HFFc6 (cell line): Measurements from ENCODE around the gene NEB. TPM values are rescaled to one million over a fixed set of nuclear protein-coding genes. Genes with fewer than 3 reads are reported as not detected.

Experiments used
- DNase-seq: peaks from one replicate; pipeline ENCODE4 v3.0.0-alpha.2; 2018
- H3K27ac Mint-ChIP-seq: 2 replicates; pipeline ENCODE4 v1.8.0; 2020; ENCODE audit warnings: mild to moderate bottlenecking, mixed read lengths
- H3K27me3 Mint-ChIP-seq: 2 replicates; pipeline ENCODE4 v1.8.0; 2021; ENCODE audit warnings: mild to moderate bottlenecking, moderate library complexity, mixed read lengths; ENCODE audit not compliant: insufficient read depth
- H3K36me3 Mint-ChIP-seq: 2 replicates; pipeline ENCODE4 v1.8.0; 2021; ENCODE audit warnings: low read depth, mixed read lengths
- H3K4me1 Mint-ChIP-seq: 2 replicates; pipeline ENCODE4 v1.8.0; 2020; ENCODE audit warnings: low read depth, mixed read lengths
- H3K4me3 Mint-ChIP-seq: 2 replicates; pipeline ENCODE4 v1.8.0; 2020; ENCODE audit warnings: mild to moderate bottlenecking, moderate library complexity, mixed read lengths
- H3K9me3 Mint-ChIP-seq: 2 replicates; pipeline ENCODE4 v1.8.0; 2020; ENCODE audit warnings: mild to moderate bottlenecking, mixed read lengths
- CTCF ChIP-seq: fragments of 200-600 bp; sonication (generic); IDR thresholded peaks from 2 replicates; pipeline ENCODE4 v1.5.0; 2021; ENCODE audit warnings: antibody characterized with exemption, mild to moderate bottlenecking
- total RNA-seq, 6 experiments: library from RNA; stranded (reverse); fragmentation: NEBNext Ultra II Directional; extraction: Animal tissue kit (Norgen Biotek cat#: 25700); gene quantifications; 2 replicates in 1 of 6; 3 replicates in 5 of 6; pipeline ENCODE4 v1.2.3, GENCODE V29; 2021

The NEB gene
- total RNA-seq, 6 experiments from 2014 or later, result under 0.01 TPM; not detected in 5

GRCh38 chr2:151470556-151470955, 263.7 kb downstream of the NEB start:
- peaks cover 64% of the 10 kb centered on the region for H3K36me3 Mint-ChIP-seq

GRCh38 chr2:151465771-151466170, 268.5 kb downstream of the NEB start:
- Mint-ChIP-seq H3K4me1 (no peaks in the 10 kb centered on the region), H3K27me3 (no peaks in the 10 kb centered on the region), H3K9me3 (no peaks in the 10 kb centered on the region), H3K27ac (no peak overlapping the region), H3K36me3 (peaks cover 70% of the 10 kb centered on the region), H3K4me3 (no peak overlapping the region)
- no peak for TF ChIP-seq CTCF
- DNase-seq, result no peak

More at GRCh38 chr2:151470556-151470955, 263.7 kb downstream of the NEB start:
- no peak for TF ChIP-seq CTCF
- Mint-ChIP-seq H3K27me3 (no peaks in the 10 kb centered on the region), H3K9me3 (no peaks in the 10 kb centered on the region), H3K27ac (no peak overlapping the region), H3K4me1 (no peaks in the 10 kb centered on the region), H3K4me3 (no peak overlapping the region)
- DNase-seq, result no peak

GRCh38 chr2:151459358-151459757, 274.9 kb downstream of the NEB start:
- DNase-seq, result peak; percentile 1
- H3K36me3 Mint-ChIP-seq, result peaks cover 41% of the 10 kb centered on the region
- no peak overlapping the region for H3K4me3 Mint-ChIP-seq
- no peaks in the 10 kb centered on the region; the same call in 1 of the 2 replicates for H3K27me3 Mint-ChIP-seq
- no peak overlapping the region for H3K27ac Mint-ChIP-seq
- H3K4me1 Mint-ChIP-seq, result no peaks in the 10 kb centered on the region
- TF ChIP-seq CTCF, result no peak
- H3K9me3 Mint-ChIP-seq, result no peaks in the 10 kb centered on the region

GRCh38 chr2:151439127-151439526, 295.1 kb downstream of the NEB start:
- Mint-ChIP-seq H3K4me3 (no peak overlapping the region), H3K36me3 (peaks cover 28% of the 10 kb centered on the region), H3K9me3 (no peaks in the 10 kb centered on the region), H3K4me1 (peaks cover 8% of the 10 kb centered on the region), H3K27me3 (no peaks in the 10 kb centered on the region), H3K27ac (no peak overlapping the region)
- no peak for DNase-seq
- TF ChIP-seq CTCF, result no peak

GRCh38 chr2:151438506-151438905, 295.8 kb downstream of the NEB start:
- no peaks in the 10 kb centered on the region for H3K27me3 Mint-ChIP-seq
- H3K4me3 Mint-ChIP-seq, result no peak overlapping the region
- no peak overlapping the region for H3K27ac Mint-ChIP-seq
- peaks cover 8% of the 10 kb centered on the region for H3K4me1 Mint-ChIP-seq
- no peak for DNase-seq
- peaks cover 28% of the 10 kb centered on the region for H3K36me3 Mint-ChIP-seq
- H3K9me3 Mint-ChIP-seq, result no peaks in the 10 kb centered on the region
- TF ChIP-seq CTCF, result no peak

GRCh38 chr2:151437630-151438029, 296.6 kb downstream of the NEB start:
- peaks cover 28% of the 10 kb centered on the region for H3K36me3 Mint-ChIP-seq

More at GRCh38 chr2:151437630-151438029, 296.6 kb downstream of the NEB start:
- peak; percentile 95 for TF ChIP-seq CTCF
- H3K27ac Mint-ChIP-seq, result peak overlapping the region; percentile 24
- H3K4me1 Mint-ChIP-seq, result peaks cover 8% of the 10 kb centered on the region
- DNase-seq, result peak; percentile 28
- no peaks in the 10 kb centered on the region for H3K27me3 Mint-ChIP-seq
- H3K4me3 Mint-ChIP-seq, result no peak overlapping the region
- H3K9me3 Mint-ChIP-seq, result no peaks in the 10 kb centered on the region
